Mesenchymal stem cell (in vitro differentiated cells and primary cell): Measurements from ENCODE around the gene IRF9. TPM values are rescaled to one million over a fixed set of nuclear protein-coding genes. Genes with fewer than 3 reads are reported as not detected.

Experiments
- small RNA-seq: library from polyadenylated mRNA; stranded (forward); fragments of <200 nt; extraction: miRNeasy Mini kit (QIAGEN cat#:217004); gene quantifications from one replicate; pipeline ENCODE3, GENCODE V24; 2013; ENCODE audit warnings: low read depth

The IRF9 gene

Small RNAs within 50 kb of the gene (small RNA-seq; reads per million reads assigned to genes)
- gene AL136295.4 (not detected), gene CHMP4A (not detected), gene IPO4 (not detected), gene IRF9 (not detected), gene MDP1 (not detected), gene RNA5SP383 (2.3 reads per million)
